ENCODE measurements around the gene GPR33.

DNA sequence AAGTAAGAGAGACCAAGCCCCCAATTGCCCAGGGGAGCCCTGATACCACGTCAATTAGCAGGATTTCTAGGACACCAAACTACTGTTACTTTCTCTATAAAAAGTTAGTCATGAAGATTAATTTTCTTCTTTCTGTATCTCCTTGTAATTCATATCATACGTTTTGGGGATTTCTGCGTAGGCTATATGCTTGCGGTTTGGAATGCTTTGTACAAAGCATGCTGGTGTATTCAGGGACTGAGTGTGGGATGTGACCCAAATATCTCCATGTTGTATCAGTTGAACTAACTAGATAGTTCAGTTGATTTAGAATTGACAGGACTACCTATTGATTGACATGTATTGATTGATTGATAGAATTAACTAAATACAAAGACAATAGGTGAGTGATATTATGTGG, 7.7 kb downstream of the GPR33 start:
- no peak for TF ChIP-seq CTCF (conservative IDR thresholded peaks at IDR 0.05 in 1 of 2, IDR thresholded peaks at IDR 0.05 in 1 of 2; ENCODE audit: low read depth in 1 of 2, low read length in 2 of 2)
- no peak for TF ChIP-seq EZH2 (IDR thresholded peaks at IDR 0.05; ENCODE audit: low read length, missing control alignments)

Data from fibroblast of lung (primary cell).